GM12873 (cell line): ENCODE data around the gene FAM163B.

Source experiments
- TF ChIP-seq, protein P1 (sequence below): IDR thresholded peaks from 2 replicates; pipeline ENCODE4 v1.5.1; 2012; ENCODE audit warnings: low read depth, mild to moderate bottlenecking, moderate library complexity, low read length, control low read depth; ENCODE audit not compliant: insufficient read depth; ENCODE audit errors: missing control alignments

Gene FAM163B

DNA sequence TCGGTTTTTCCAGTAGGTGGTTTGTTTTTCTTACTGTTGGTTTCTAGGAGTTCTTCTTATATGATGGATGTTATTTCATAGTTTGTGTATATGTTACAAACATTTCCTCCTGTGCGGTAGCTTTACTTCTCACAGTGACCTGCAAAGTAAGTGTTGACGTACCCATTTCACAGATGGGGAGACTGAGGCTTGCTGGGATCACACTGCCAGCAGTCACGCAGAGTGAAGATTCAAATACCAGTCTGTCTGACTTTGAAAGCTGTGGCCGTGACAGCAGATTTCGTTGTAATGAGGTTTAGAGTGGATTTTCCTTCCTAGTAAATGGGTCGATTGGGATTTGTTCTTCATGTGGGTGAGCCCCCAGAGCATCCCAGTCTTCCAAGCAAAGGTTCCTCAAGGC lies 40.0 kb upstream of the FAM163B start:
- TF ChIP-seq, protein P1, sequence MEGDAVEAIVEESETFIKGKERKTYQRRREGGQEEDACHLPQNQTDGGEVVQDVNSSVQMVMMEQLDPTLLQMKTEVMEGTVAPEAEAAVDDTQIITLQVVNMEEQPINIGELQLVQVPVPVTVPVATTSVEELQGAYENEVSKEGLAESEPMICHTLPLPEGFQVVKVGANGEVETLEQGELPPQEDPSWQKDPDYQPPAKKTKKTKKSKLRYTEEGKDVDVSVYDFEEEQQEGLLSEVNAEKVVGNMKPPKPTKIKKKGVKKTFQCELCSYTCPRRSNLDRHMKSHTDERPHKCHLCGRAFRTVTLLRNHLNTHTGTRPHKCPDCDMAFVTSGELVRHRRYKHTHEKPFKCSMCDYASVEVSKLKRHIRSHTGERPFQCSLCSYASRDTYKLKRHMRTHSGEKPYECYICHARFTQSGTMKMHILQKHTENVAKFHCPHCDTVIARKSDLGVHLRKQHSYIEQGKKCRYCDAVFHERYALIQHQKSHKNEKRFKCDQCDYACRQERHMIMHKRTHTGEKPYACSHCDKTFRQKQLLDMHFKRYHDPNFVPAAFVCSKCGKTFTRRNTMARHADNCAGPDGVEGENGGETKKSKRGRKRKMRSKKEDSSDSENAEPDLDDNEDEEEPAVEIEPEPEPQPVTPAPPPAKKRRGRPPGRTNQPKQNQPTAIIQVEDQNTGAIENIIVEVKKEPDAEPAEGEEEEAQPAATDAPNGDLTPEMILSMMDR = no peak

DNA sequence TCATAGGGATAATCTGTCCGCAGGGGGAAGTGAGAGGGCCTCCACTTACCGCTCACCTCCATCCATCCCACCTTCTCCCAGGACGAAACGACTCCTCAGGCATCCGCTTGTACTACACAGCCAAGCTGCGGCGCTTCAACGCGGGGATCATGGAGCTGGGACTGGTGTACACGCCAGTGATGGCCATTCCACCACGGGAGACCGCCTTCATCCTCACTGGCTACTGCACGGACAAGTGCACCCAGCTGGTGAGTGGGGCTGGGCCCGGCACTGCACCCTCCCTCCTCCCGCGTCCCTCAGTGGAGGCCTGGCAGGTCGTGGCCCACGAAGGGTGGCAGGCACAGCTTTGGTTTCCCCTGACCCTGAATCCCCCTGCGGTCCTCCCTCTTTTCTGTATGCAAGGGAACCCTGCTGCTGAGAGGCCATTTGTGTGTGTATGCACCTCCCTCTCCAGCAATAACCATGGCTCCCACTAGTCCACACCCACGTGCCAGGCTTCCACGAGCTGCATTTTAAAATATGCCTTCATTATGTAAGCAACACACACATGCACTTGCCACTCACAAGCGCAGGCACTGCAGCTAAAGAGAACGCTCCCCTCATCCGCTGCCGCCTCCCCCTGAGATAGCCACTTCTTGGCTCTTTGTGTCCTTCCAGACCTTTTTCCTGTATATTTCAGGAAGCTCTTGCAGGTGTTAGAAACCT lies 38.7 kb upstream of the FAM163B start:
- TF ChIP-seq, protein P1 = no peak

DNA sequence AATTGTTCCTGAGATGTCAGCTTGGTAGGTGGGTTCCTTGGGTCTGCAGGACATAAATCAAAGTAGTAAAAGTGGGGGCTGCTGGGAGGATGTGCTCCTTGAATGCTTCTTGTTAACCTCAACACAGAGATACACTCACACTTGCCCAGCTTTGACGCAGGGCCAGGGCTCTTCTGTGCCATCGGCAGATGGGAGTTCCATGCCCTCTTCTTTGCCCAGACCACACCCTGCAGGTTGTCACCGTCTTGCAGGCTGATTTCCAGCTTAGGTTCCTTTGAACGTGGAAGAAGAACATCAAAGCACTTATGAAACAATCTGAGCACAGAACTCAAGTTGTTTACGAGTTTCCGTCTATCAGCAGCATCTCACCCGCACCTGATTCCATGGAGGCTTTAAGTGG lies 38.0 kb upstream of the FAM163B start:
- TF ChIP-seq, protein P1 = no peak

DNA sequence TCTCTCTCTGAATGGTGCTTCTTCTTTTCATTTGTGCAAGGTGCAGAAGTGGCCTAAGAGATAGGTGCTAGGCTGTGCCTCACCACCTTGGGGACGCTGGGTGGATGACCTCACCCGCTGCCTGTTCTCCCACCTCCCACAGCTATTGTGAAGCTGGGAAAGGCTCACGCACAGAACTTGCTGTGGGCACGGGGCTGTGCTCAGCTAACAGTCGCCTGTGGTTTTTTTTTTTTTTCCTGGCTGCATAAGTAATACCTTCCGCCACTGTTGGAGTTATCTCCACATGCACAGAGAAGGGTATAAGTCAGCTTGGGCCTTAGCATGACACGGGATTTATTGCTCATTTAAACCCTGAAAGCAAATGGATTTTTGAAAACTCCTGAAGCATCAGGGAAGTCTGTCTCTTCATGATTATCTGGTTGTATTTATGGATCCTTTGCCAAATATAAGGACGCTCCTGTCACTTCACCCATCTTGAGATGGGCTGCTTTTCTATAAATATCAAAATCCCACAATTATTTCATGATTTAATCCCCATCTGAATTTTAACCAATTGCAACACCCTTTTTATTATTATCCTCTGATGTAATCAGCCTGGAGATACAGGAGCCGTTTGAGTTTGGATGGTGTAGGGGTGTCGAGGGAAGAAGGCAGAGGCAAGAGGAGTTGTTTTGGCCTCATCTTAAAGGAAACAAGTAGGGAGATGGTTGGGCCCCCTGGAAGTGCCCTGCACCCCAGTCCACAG lies 36.0 kb upstream of the FAM163B start:
- TF ChIP-seq, protein P1 = no peak

DNA sequence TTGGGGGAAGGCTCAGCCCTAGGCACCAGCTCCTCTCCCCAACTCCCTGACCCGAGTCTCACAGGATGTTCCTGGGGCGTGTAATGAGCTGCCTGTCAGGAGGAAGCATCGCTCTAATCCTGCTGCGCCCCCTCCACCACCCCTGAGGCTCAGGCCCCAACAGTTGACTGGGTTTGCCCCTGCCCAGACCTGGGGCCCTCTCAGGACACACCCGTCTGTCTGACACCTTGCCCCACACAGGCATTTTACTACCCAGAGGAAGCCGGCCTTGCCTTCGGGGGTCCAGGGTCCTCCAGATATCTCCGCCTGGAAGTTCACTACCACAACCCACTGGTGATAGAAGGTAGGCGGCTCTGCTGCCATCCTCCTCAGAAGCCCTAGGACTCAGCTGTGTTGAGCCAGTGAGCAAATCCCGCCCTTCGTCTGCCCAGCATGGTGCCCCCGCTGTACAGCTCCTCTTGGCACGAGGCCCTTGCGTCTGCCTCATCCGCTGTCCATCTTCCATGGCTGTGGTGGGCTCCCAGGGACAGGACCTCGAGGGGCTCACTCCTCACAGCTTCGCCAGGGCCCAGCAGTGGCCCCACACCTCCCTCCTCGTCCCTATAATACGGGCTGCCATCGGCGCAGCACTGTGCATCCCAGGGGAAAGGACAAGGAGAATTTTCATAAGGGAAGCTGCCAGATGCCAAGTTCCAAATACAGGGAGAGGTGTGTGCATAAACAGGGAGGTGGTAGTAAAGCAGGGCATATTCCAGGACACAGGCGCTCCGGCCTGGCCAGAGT lies 35.0 kb upstream of the FAM163B start:
- TF ChIP-seq, protein P1 = no peak

DNA sequence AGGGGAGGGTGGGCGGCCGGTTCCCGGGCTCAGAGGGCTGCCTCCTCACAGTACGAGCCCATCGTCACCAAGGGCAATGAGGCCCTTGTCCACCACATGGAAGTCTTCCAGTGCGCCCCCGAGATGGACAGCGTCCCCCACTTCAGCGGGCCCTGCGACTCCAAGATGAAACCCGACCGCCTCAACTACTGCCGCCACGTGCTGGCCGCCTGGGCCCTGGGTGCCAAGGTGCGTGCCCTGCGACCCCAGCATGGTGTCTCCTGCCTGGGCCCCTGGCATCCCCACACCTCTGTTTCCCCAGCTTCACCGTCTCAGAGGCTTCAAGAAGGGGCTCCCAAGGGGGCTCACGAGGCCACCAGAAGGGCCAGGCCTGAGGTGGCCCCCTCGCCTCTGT lies 34.2 kb upstream of the FAM163B start:
- TF ChIP-seq, protein P1 = no peak
